NCI-H146 treated with DMSO at 0.1 percent for 48 hours (cell line): ENCODE results near the gene IGFBP5.
A peak's percentile ranks its signal among the peaks of the same experiment; 100 is the strongest.

ENCODE experiments used
- DNase-seq: peaks from one replicate; lab custom pipeline; 2025; ENCODE audit not compliant: unreplicated experiment; lab: John Stamatoyannopoulos, UW

Gene IGFBP5

DNA sequence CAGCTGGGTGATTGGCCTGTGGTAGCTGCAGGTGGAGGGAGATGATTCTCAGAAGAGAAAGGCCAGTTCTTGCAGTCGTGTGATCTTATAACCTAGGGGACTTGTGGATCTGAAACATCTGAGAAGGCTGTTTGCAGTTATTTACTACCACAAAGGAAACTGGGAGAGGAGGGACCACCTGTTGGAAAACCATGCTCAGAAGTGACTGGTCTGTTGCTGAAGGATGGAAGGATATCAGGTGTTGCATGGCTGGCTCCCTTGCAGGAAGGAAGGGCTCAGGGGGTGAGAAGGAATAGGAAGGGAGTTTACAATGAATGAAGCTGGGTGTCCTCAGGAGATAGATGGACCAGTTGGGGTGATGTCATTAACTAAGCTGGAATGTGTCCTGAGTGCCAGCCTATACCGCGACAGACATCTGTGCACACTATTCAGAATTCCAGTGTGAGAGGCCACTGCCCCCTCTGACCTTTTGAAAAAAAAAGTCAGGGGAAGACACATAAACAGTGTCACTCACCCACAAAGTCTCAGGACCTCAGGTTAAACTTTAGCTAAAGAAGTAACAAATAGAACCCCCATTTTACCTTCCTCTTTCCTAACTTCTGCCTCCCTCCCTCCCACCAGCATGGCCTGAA, 44.6 kb downstream of the IGFBP5 start:
- no peak for DNase-seq

DNA sequence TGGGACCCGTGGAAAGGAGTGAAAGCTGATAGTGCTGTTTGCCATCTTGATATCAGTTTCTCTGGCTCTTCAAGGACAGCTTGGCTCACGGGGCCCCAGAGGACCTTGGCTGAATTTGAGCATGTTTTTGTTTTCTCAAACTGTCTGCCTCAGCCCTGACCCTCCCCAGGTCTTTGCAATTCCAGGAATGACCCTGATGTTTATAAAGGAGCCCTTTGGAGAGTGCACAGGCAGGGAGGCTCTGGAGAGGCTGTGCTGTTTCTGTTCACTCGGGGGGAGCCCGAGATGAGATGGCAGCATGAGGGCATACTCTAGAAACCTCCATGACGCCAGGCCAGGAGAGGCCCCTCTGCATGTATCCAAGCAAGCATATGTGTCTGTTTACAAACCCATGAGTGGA, 45.8 kb downstream of the IGFBP5 start:
- no peak for DNase-seq

DNA sequence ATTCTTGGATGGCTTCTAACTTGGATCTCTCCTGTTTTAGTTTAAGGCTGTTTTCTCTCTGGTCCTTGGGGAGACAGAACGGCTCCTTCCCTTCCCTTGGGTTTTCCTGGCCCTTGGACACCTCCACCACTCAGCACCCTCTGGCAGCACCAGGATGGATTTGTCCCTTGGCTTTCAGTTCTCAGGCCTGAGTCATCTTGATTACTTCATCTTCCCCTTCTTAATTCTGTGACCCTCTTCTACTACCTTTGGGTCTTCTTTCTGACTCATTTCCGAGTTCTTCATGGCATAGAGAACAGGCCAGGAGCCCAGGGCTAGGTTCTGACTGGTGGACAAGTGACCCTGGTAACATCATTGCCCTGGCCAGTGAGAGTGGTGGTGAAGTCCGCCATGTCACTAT, 47.2 kb downstream of the IGFBP5 start:
- DNase-seq, result no peak

DNA sequence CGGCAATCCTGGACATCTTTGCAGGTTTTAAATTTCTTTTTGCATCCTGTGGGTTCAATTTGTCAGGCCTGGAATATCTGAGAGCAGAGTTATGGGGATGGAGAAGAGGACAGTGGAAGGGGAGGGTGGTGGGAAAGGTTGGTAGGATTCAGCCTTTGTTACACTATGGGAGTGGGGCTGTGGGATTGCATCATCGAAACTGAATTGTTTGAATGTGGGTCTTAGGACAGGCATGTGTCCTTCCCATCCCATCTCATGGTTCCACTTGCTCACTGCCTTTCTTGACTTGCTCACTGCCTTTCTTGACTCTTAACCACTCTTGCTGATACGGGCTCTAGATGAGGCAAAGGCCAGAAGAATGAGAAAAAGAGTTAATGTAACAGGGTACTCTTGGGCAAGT, 49.2 kb downstream of the IGFBP5 start:
- no peak for DNase-seq

DNA sequence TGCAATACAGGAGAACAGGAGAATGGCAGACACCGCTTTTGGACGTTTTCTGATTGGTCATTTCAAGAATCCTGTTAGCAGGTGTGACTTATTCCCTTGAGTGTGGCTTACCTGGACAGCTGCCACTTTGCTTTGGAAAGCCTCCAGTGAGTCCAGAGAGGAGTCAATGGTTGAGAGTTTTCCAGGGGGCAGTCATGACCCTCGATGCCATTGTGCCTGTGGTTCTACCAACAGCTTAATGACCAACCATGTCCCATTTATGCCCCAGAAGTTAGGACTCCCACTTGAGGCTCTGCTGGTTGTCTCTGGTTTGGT, 49.8 kb downstream of the IGFBP5 start:
- DNase-seq, result no peak

DNA sequence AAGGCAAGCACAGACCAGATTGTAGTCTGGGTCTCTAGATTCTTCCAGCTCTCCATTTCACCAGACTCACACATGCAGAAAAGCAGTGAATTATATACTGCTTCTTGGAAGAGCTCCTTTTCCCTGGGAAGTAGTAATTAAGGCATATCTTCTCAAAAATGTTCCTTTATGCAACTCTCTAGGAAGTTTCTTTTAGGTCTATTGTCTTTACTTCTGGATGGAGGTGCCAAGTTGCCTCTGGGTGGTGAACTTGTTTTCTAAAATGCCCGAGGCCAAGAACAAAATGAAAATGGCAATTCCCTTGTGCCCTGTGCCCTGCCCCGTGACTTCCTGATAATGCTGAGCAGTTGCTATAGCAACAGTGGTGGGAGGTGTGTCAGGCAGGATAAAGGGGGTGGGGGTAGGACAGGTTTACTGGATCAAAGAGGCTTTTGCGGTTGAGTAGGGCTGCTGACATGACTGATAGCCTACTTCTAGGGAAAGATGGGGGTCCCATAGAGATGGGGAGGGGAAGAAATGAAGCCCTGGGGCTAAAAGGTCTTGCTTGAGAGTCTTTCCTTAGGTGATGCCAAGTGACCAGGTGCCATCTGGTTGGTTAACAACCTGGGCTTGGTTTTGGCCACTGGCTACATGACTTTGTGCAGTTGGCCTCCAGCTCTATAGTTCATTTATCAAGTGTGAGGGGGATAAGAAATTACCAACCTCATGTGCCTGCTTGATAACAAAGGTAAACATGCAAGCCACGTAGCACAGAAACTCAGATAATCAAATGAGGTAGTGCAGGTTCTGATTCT, 50.3 kb downstream of the IGFBP5 start:
- DNase-seq, result no peak

DNA sequence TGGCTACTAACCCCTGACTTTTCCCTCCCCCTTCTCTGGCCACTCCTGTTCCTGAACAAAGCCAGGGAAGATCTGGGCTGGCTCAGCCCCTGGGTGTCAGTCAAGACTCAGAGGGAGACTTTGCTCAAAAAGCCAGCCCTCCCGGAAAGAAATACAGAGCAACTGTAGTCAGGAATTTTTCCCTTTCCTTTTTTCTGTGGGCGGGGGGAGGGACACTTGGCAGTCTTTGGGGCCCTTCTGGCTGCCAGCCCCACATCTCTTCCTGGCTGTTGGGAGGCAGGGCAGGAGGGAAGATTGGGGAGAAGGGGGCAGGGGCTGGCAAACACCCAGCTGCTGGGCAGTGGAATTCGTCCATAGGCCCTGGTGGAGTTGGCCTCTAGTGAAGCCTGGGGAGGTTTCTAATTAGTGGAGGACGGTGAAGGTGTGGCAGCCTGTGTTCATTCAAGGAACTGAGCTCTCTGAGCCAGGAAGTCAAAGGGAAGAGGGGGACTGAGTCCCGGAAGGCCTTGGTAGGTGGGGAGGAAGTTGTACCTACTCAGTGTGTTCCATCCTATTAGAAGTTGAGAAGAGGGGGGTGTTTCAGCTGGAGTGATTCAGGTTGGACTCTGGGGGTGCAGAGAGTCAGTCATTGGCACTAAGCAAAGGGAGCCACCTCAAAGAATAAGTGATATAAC, 51.2 kb downstream of the IGFBP5 start:
- no peak for DNase-seq

DNA sequence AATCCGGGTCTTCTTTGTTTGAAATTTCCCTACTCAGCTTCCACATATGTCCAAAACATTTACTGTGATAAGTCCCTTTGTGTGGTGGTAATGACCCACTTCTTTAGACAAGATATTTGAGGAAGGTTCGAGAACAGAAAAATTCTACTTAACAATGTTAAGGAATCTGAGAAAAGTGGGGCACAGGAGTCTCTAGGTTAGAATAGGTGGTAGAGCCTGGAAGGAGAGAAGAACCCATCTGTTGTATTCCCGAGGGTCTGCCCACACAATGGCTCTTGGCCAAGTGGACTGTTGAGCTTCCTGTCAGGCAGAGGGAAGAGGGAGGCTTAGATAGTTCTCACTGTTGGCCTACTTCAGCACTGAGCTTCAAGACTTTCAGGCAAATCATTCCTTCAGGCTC, 57.9 kb downstream of the IGFBP5 start:
- DNase-seq, result no peak

DNA sequence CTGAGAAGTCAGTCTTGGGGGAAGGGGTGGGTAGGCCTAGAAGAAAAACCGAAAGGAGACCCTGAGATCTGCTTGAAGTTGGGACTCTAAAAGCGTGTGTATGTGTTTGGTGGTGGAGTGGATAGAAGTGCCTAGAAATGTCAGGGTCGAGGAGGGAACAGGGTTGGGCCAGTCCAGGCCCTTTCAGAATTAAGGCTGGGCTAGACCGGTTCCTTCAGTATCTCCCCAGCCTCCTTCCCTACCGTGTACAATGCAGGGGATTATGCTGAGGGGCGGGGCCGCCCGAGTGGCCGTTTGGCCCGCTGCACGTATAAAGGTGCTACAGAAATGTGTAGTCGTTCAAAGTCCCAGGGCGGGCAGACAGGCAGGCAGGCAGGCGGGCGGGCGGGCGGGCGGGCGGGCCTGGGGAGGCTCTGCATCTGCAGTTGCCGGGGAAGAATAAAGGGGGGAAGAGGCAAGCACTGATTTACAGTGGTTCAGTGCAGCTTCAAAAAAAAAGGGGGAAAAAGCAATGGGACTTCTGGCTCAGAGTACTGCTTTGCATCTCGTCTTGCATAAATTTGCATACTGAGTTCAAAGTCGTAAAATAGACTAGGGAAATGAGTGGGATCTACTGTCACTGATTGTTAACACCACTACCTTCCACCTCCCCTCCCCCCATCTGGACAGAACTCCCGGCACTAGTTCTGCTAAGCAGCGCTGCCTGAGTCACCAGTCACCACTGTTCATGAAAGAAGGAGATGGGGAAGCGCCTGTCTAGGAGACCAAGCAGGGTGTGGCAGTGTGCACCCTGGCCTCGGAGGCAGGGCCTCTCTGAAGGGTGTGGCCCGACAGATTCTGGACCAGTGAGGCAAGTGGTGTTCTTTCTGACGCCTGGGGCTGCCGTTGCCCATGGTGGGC, 58.5 kb downstream of the IGFBP5 start:
- no peak for DNase-seq

DNA sequence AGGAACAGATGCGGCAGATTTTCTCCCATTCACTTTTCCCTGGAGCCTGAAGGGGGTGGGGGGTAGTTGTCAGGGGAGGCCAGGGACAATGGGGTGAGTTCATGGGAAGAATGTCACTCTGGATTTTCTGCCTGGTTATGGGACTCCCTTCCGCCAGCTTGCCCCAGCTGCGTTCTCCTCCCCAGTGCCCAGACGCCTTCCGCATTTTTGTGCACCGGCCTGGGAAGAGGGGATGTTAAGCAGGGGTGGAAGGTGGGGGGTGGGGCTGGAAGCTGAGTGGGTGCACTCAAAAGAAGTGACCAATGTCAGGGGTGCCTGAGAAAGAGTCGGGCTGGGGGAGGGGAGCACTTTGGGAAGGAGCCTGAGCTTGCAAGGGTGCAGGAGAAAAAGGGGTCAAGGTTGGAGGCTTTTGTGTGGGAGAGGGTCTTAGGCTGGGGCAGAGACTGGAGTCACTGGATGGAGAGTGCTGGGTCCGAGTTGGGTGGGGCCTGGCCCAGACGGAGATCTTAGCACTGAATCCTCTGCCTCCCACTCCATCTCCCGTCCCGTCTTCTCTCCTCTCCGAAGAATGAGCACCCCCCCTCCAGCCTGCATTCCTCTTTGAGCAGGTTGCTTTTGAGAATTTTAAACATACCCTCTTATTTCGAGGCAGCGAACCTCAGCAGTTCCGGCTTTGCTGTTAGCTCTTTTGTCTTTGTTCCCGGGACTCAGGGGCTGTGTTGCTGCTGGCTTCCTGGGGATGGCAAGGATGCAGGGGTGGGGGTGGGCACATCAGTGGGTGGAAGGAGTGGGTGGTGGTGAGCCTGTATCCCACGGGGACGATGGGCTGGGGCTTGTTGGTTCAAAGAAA, 59.4 kb downstream of the IGFBP5 start:
- DNase-seq, result no peak

DNA sequence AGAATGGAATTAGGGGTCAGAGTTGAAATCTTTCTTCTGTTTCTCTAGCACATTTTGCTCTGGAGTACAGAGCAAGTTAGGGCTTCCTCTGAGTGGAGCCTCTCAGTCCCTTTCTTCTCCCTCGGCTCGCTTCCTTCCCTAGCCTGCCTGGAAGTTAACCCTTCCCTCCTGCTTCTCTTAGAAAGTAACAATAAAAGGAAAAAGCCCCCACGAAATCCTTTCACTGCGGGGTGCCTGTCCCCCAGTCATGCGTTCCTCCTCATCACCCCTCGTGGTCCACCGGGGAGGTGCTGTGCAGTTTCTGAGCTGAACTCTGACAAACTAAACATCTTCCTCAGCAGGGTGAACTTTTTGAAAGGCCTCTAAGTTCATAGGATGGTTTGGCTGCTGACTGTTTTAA, 60.2 kb downstream of the IGFBP5 start:
- no peak for DNase-seq

DNA sequence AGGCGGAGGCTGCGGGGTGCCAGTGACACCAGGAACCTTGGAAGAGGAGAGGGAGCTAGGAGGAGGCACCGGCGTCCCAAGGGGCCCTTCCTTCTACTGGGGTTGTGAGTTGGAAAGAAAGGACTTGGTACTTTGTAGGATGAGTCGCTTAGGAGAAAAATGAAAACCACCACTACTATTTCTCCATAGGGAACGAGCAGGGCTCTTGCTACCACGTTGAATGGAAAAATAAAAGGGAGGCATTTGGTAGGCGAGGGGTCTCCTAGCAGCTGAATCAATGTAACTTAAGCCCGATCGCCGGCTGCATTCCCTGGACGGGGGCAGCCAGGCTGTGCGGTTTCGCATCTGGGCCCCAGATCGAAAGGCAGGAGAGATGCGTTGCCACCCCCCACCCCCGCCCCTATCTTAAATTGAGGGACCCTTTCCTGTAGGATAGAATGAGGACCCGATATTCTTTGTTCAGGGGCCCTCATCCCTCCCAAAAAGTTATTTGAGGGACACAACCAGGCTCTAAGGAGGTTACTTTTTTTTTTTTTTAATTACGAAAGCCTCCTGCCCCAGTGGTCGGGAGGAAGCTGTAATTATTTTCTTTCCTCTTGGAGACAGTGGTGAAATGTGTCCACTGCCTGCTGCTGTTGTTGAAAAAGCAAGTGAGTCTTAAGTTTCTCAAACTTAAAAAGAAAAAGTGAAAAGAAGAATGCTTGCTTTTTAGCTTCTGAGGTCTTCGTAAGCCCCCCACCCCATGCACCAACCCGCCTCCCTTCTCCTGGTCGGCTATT, 60.8 kb downstream of the IGFBP5 start:
- no peak for DNase-seq

DNA sequence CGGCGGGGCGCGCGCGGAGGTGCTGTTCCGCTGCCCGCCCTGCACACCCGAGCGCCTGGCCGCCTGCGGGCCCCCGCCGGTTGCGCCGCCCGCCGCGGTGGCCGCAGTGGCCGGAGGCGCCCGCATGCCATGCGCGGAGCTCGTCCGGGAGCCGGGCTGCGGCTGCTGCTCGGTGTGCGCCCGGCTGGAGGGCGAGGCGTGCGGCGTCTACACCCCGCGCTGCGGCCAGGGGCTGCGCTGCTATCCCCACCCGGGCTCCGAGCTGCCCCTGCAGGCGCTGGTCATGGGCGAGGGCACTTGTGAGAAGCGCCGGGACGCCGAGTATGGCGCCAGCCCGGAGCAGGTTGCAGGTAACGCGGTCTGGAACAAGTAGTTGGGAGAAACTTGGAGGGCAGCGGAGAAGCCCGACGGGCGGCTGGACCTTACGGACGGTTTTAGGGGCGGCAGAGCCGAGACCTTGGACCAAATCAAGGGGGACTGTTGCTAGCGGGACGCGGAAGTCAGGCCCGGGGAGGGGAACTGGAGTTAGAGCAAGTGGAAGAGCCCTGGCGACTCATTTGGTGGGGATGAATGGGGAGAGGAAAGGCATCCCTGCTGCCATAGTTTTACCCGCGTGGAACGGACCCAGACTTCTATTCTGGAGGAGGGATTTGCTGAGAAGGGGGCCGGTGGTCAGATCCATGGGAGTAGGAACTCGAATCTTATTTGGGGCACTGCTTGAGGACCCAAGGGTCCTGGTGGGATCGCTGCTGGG, 61.6 kb downstream of the IGFBP5 start:
- no peak for DNase-seq

DNA sequence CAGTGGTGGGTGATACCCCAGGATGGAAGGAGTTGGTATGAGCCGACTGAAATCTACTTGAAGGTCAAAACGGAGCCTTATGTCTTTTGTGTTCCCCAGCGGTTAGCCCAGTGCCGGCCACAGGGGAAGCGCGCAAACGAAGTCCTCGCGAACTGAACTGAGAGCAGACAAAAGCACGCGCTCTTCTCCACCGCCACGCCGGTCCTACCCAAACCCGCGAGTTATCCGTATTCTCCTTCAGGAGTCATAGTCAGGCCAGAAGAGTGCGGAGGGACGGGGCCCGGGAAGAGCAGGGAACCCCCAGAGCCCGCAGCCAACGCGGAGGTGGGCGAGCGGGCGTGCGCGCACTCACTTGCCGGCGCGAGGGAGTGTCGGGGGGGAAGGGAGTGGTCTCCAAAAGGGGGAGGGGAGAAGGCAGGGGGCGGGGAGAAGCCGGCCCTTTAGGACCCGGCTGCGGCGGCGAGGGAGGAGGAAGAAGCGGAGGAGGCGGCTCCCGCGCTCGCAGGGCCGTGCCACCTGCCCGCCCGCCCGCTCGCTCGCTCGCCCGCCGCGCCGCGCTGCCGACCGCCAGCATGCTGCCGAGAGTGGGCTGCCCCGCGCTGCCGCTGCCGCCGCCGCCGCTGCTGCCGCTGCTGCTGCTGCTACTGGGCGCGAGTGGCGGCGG, 62.3 kb downstream of the IGFBP5 start, which contains the start of gene IGFBP2:
Gene IGFBP2, plus strand, starts transcription at position 469 of the 664 bp plus-strand sequence. Its CDS starts 104 bp downstream, at position 573.
- peak; percentile 37 for DNase-seq

DNA sequence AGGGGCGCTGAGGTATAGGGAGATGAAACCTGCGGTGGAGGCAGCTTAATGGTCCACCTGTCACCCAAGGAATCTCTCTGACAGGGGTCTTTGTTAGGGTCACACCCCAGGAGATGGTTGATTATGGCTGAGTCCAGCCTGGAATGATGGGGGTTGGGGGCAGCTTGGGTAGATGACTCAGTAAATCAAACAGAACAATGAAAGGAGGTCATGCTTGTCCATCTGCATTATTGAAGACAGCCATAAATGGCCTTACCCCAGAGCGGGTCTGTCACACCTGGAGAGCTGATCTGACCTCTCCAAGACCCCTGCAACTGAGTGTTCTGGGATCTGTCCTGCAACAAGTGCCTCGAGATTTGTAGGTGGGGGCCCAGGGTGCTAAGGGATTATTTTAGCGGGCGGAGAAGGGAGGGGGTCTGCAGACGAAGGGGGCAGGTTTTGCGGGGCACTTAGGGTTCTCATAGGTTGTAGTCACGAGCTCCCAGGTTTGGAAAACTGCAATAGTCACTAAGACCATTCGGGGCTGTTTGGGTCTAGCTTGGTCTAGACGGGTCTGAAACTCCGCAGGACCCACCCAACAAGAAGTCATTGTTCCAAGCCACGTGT, 62.9 kb downstream of the IGFBP5 start:
- DNase-seq, result peak; percentile 70

DNA sequence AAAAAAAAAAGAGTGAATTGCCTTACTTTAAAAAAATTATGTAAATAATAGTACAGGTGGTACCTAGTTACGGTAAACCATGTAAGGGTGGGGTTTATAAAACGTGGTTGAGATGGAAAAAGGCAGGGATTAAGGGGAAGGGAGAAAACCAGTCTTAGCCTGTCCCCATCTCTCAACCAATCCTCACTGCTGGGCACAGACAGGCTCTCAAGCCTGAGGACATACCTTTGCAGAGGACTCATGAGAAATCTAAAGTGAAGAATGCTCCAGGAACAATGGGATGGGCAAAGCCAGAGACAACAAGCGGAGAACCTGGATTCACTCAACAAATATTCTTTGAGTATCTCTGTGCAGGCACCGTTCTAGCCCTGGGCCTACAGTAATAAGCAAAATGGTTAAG, 65.6 kb downstream of the IGFBP5 start:
- no peak for DNase-seq

DNA sequence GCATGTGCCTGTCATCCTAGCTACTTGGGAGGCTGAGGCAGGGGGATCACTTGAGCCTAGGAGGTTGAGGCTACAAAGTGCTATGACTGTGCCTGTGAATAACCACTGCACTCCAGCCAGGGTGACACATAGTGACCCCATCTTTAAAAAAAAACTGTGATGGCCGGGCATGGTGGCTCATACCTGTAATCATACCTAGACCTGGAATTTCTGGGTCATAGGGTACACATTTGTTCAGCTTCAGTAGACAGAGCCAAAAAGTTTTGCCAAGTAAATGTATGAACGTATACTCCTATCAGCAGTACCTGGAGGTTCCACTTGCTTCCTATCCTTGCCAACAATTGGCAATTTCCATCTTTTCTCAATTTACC, 68.5 kb downstream of the IGFBP5 start:
- DNase-seq, result no peak
